ENCODE results near the gene MAGI2.

Gene MAGI2

DNA sequence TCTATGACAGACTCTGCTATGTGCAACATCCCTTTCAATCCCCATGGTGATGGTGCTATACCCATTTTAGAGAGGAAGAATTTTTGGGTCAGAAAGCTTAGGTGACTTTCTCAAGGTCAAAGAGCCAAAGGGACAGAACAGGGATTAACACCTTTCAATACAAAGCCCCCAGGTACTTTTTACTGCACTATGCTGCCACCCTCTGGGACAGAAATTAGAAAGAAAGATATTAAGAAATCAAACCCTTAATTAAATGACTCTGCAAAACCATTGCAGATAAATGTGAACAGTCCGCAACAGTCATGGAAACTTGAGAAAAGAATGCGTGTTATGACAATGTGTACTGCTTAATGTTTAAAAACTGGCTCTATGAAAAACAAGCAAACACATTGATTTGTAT, 673.7 kb downstream of the MAGI2 start:
- Histone ChIP-seq H3K9me3 (no peaks in the 10 kb centered on the region), H3K27ac (no peak overlapping the region), H3K4me3 (ENCODE audit: low read depth in 1 of 2, low read length in 1 of 2) (no peak overlapping the region), H3K4me1 (ENCODE audit: control insufficient read depth in 1 of 2, insufficient read depth in 1 of 2, low read depth in 1 of 2, low read length in 1 of 2) (no peaks in the 10 kb centered on the region), H3K36me3 (no peaks in the 10 kb centered on the region), H3K27me3 (no peaks in the 10 kb centered on the region)
- TF ChIP-seq, protein P1, sequence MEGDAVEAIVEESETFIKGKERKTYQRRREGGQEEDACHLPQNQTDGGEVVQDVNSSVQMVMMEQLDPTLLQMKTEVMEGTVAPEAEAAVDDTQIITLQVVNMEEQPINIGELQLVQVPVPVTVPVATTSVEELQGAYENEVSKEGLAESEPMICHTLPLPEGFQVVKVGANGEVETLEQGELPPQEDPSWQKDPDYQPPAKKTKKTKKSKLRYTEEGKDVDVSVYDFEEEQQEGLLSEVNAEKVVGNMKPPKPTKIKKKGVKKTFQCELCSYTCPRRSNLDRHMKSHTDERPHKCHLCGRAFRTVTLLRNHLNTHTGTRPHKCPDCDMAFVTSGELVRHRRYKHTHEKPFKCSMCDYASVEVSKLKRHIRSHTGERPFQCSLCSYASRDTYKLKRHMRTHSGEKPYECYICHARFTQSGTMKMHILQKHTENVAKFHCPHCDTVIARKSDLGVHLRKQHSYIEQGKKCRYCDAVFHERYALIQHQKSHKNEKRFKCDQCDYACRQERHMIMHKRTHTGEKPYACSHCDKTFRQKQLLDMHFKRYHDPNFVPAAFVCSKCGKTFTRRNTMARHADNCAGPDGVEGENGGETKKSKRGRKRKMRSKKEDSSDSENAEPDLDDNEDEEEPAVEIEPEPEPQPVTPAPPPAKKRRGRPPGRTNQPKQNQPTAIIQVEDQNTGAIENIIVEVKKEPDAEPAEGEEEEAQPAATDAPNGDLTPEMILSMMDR (IDR thresholded peaks at IDR 0.05), result no peak

DNA sequence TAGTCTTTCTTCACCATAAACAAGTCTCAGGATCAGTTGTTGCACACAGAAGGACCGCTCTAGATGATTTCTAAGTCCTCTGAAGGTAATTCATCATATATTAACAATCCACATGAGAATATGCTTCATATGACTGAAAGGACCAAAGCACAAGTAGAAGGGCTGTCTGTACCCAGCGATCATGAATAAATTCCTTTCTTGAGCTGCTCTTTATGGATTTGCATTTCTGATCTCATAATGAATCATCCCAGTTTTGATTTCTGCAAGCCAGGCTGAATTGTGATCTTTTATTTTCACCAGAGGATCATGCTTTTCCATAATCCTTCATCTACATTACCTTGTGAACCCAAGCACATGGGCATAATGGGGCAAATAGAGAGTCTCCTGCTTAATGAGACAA, 675.6 kb downstream of the MAGI2 start:
- H3K9me3 ChIP-seq, result no peaks in the 10 kb centered on the region
- no peak overlapping the region for H3K4me3 ChIP-seq (ENCODE audit: low read depth in 1 of 2, low read length in 1 of 2)
- no peaks in the 10 kb centered on the region for H3K36me3 ChIP-seq
- TF ChIP-seq, protein P1 (IDR thresholded peaks at IDR 0.05), result no peak
- no peaks in the 10 kb centered on the region for H3K27me3 ChIP-seq
- H3K4me1 ChIP-seq (ENCODE audit: control insufficient read depth in 1 of 2, insufficient read depth in 1 of 2, low read depth in 1 of 2, low read length in 1 of 2), result no peaks in the 10 kb centered on the region
- H3K27ac ChIP-seq, result no peak overlapping the region

DNA sequence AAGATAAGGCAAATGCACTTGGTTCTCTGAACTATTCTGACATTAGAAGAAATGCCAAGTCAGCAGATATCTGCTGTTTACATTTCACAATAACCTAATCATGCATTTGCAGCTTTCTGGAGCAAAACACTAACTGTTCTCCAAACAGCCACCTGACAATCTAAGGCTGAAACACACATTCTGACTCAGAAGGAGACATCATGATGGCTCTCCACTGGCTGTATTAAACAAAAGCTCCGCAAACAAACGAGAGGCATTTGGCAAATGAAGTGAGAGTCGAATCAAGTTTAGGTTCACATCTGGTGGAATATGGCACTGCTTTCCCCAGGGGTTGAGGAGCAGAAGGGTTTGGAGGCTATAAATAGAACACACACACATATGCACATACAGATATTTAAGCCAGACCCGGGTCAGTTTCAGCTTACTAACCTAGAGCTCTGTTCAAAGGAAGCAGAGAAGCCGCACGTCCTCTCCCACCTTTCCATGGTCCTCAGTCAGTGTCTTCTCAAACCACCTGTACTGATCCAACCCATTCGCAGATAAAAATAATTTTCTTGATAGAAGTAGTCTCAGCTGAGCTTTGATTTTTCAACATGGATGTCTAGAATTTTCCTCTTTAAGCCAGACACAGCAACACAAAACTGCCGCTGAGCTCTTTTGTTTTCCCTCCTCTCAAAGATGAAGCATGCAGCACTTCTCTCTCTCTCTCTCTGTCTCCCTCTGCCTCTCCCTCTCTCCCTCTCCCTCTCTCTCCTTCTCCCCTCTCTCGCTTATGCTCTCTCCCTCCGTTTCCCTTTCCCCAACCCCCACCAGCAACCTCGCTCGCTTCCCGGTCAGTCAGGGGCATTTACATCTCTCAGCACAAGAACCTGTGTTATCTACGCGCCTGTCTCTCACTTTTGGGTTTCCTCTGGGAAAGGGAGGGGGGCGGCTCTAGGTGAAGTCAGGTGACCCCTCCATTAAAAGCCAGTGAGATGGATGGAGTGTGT, 682.8 kb downstream of the MAGI2 start:
- no peaks in the 10 kb centered on the region for H3K9me3 ChIP-seq
- H3K36me3 ChIP-seq, result no peaks in the 10 kb centered on the region
- H3K4me3 ChIP-seq (ENCODE audit: low read depth in 1 of 2, low read length in 1 of 2), result no peak overlapping the region
- TF ChIP-seq, protein P1 (IDR thresholded peaks at IDR 0.05), result no peak
- no peak overlapping the region for H3K27ac ChIP-seq
- peaks cover 21% of the 10 kb centered on the region for H3K27me3 ChIP-seq
- no peaks in the 10 kb centered on the region for H3K4me1 ChIP-seq (ENCODE audit: control insufficient read depth in 1 of 2, insufficient read depth in 1 of 2, low read depth in 1 of 2, low read length in 1 of 2)

DNA sequence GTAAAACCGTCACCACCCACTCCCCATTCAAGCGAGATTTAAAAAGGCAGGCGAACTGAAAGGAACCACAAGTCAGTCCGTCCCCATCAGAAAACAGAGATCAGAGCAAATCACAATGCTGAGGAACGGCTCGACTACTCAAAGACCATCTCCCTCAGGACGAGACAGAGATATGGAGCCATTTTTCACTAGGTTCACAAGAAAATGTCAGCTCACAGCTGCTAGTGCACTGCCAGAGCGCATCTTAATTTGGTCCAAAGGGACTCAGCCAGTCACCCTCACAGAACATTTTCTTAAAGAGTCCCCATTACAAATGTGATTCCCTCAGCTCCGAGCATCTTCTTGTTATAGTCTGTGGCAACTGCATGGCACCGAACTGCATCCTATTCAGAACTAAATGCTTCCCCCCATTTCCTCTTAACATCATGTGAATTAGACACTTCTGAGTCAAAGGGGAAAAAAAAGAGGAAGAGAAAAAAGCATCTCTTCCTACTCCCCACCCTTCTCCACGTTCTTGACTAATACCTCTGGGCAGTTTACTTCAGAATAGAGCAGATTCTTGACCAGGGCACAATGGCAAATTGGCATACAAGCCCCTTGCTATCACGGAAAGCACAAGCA, 683.9 kb downstream of the MAGI2 start:
- TF ChIP-seq, protein P1 (IDR thresholded peaks at IDR 0.05), result no peak
- H3K27ac ChIP-seq, result no peak overlapping the region
- H3K36me3 ChIP-seq, result no peaks in the 10 kb centered on the region
- no peaks in the 10 kb centered on the region for H3K4me1 ChIP-seq (ENCODE audit: control insufficient read depth in 1 of 2, insufficient read depth in 1 of 2, low read depth in 1 of 2, low read length in 1 of 2)
- H3K4me3 ChIP-seq (ENCODE audit: low read depth in 1 of 2, low read length in 1 of 2), result no peak overlapping the region
- H3K27me3 ChIP-seq, result peaks cover 21% of the 10 kb centered on the region
- no peaks in the 10 kb centered on the region for H3K9me3 ChIP-seq

DNA sequence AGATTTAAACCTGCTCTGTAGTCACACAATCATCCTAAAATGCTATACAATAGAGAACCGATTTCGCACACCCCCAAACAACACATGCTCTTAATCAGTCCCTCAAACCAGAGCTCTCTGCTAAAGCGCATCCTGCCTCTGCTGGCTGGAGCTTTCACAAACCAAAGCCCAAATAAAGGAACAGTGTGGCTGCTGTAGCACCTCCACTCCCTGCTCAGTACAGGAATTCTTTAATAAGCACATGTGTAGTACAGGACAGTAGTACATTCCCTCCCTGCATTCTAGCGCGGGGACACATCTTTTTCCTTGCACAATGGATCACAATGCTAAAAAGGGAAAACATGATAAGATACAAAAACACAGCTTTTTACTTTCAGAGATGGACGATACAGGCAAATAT, 684.6 kb downstream of the MAGI2 start:
- Histone ChIP-seq H3K36me3 (no peaks in the 10 kb centered on the region), H3K4me1 (ENCODE audit: control insufficient read depth in 1 of 2, insufficient read depth in 1 of 2, low read depth in 1 of 2, low read length in 1 of 2) (no peaks in the 10 kb centered on the region), H3K4me3 (ENCODE audit: low read depth in 1 of 2, low read length in 1 of 2) (no peak overlapping the region), H3K27ac (no peak overlapping the region), H3K9me3 (no peaks in the 10 kb centered on the region), H3K27me3 (peaks cover 21% of the 10 kb centered on the region)
- TF ChIP-seq, protein P1 (IDR thresholded peaks at IDR 0.05), result no peak

All from neutrophil (primary cell).